ENCODE measurements around the gene TYW1B.
"Not testable (repeated sequence)": the region's sequence is repeated elsewhere in the genome, so short reads cannot be mapped to it uniquely, and the experiment has no call there.

TYW1B gene

GRCh38 chr7:72584576-72584975 lies 243.4 kb downstream of the TYW1B start:
- not testable (repeated sequence) for H3K27ac Mint-ChIP-seq; H3K4me1 Mint-ChIP-seq; H3K27me3 Mint-ChIP-seq; H3K4me3 Mint-ChIP-seq; ATAC-seq (replicated peaks); DNase-seq
- H3K36me3 Mint-ChIP-seq = peaks cover 39 to 54% of the 10 kb centered on the region in 2 donors
- H3K9me3 Mint-ChIP-seq = peaks cover 9 to 13% of the 10 kb centered on the region in 2 donors

- ATAC-seq (replicated peaks); H3K27me3 Mint-ChIP-seq; H3K27ac Mint-ChIP-seq; DNase-seq; H3K4me3 Mint-ChIP-seq; H3K4me1 Mint-ChIP-seq: not testable (repeated sequence)
- Mint-ChIP-seq H3K9me3 (peaks cover 9 to 13% of the 10 kb centered on the region in 2 donors), H3K36me3 (peaks cover 33 to 52% of the 10 kb centered on the region in 2 donors)
Observed at GRCh38 chr7:72583620-72584361, 244.2 kb downstream of the TYW1B start.

GRCh38 chr7:72580142-72580770 lies 247.7 kb downstream of the TYW1B start:
- not testable (repeated sequence) for DNase-seq; H3K9me3 Mint-ChIP-seq; H3K4me1 Mint-ChIP-seq; H3K27me3 Mint-ChIP-seq; H3K27ac Mint-ChIP-seq; H3K4me3 Mint-ChIP-seq; ATAC-seq (replicated peaks)
- peaks cover 29 to 52% of the 10 kb centered on the region in 2 donors for H3K36me3 Mint-ChIP-seq

GRCh38 chr7:72577107-72577506 lies 250.9 kb downstream of the TYW1B start:
- H3K27me3 Mint-ChIP-seq = no peaks in the 10 kb centered on the region
- no peaks in the 10 kb centered on the region for H3K9me3 Mint-ChIP-seq
- no peak overlapping the region for H3K27ac Mint-ChIP-seq
- H3K4me3 Mint-ChIP-seq = no peak overlapping the region
- no peak for DNase-seq
- ATAC-seq (replicated peaks) = no peak
- H3K36me3 Mint-ChIP-seq = peaks cover 17 to 43% of the 10 kb centered on the region in 2 donors
- no peaks in the 10 kb centered on the region for H3K4me1 Mint-ChIP-seq

GRCh38 chr7:72561988-72562387 lies 266.0 kb downstream of the TYW1B start:
- not testable (repeated sequence) for DNase-seq; ATAC-seq (replicated peaks); H3K4me3 Mint-ChIP-seq; H3K27ac Mint-ChIP-seq; H3K36me3 Mint-ChIP-seq; H3K4me1 Mint-ChIP-seq; H3K27me3 Mint-ChIP-seq
- peaks cover 14 to 15% of the 10 kb centered on the region in 2 donors for H3K9me3 Mint-ChIP-seq

- not testable (repeated sequence) for ATAC-seq (replicated peaks); H3K27me3 Mint-ChIP-seq; DNase-seq; H3K4me3 Mint-ChIP-seq; H3K4me1 Mint-ChIP-seq; H3K27ac Mint-ChIP-seq; H3K36me3 Mint-ChIP-seq
- H3K9me3 Mint-ChIP-seq = peaks cover 10 to 13% of the 10 kb centered on the region in 2 donors
Observed at GRCh38 chr7:72559546-72559945, 268.5 kb downstream of the TYW1B start.

GRCh38 chr7:72556733-72557132 lies 271.3 kb downstream of the TYW1B start:
- not testable (repeated sequence) for DNase-seq; H3K36me3 Mint-ChIP-seq; H3K27me3 Mint-ChIP-seq; H3K4me1 Mint-ChIP-seq; ATAC-seq (replicated peaks); H3K27ac Mint-ChIP-seq; H3K4me3 Mint-ChIP-seq
- H3K9me3 Mint-ChIP-seq = peaks cover 9 to 18% of the 10 kb centered on the region in 2 donors

- H3K9me3 Mint-ChIP-seq = peaks cover 6 to 11% of the 10 kb centered on the region in 2 donors
- not testable (repeated sequence) for H3K4me1 Mint-ChIP-seq; ATAC-seq (replicated peaks); H3K36me3 Mint-ChIP-seq; H3K27ac Mint-ChIP-seq; H3K4me3 Mint-ChIP-seq; H3K27me3 Mint-ChIP-seq; DNase-seq
Observed at GRCh38 chr7:72555238-72555637, 272.8 kb downstream of the TYW1B start.

- not testable (repeated sequence) for ATAC-seq (replicated peaks); H3K36me3 Mint-ChIP-seq; H3K4me3 Mint-ChIP-seq; H3K4me1 Mint-ChIP-seq; H3K27me3 Mint-ChIP-seq; H3K27ac Mint-ChIP-seq; DNase-seq
- H3K9me3 Mint-ChIP-seq = peaks cover 6 to 11% of the 10 kb centered on the region in 2 donors
Observed at GRCh38 chr7:72554401-72554800, 273.6 kb downstream of the TYW1B start.

GRCh38 chr7:72550454-72550853 lies 277.5 kb downstream of the TYW1B start:
- not testable (repeated sequence) for H3K27me3 Mint-ChIP-seq; DNase-seq; H3K4me3 Mint-ChIP-seq; H3K4me1 Mint-ChIP-seq; ATAC-seq (replicated peaks); H3K27ac Mint-ChIP-seq; H3K36me3 Mint-ChIP-seq
- peaks cover 7 to 11% of the 10 kb centered on the region in 2 donors for H3K9me3 Mint-ChIP-seq

GRCh38 chr7:72546586-72547237 lies 281.3 kb downstream of the TYW1B start:
- not testable (repeated sequence) for H3K36me3 Mint-ChIP-seq; H3K4me1 Mint-ChIP-seq; H3K9me3 Mint-ChIP-seq; ATAC-seq (replicated peaks); H3K4me3 Mint-ChIP-seq; H3K27me3 Mint-ChIP-seq; DNase-seq; H3K27ac Mint-ChIP-seq

- H3K27ac Mint-ChIP-seq; H3K4me1 Mint-ChIP-seq; ATAC-seq (replicated peaks); H3K4me3 Mint-ChIP-seq; DNase-seq; H3K36me3 Mint-ChIP-seq; H3K27me3 Mint-ChIP-seq; H3K9me3 Mint-ChIP-seq: not testable (repeated sequence)
Observed at GRCh38 chr7:72544531-72544930, 283.5 kb downstream of the TYW1B start.

- no peaks in the 10 kb centered on the region for H3K36me3 Mint-ChIP-seq
- H3K27ac Mint-ChIP-seq = no peak overlapping the region
- H3K9me3 Mint-ChIP-seq = no peaks in the 10 kb centered on the region
- DNase-seq (no peak), ATAC-seq (replicated peaks) (no peak)
- H3K4me1 Mint-ChIP-seq = no peaks in the 10 kb centered on the region
- peaks cover 0 to 5% of the 10 kb centered on the region in 2 donors for H3K27me3 Mint-ChIP-seq
- no peak overlapping the region for H3K4me3 Mint-ChIP-seq
Observed at GRCh38 chr7:72540923-72541322, 287.1 kb downstream of the TYW1B start.

- Mint-ChIP-seq H3K36me3 (no peaks in the 10 kb centered on the region), H3K9me3 (no peaks in the 10 kb centered on the region), H3K27ac (no peak overlapping the region), H3K4me3 (no peak overlapping the region), H3K27me3 (peaks cover 0 to 5% of the 10 kb centered on the region in 2 donors), H3K4me1 (no peaks in the 10 kb centered on the region)
- no peak for DNase-seq
- ATAC-seq (replicated peaks) = no peak
Observed at GRCh38 chr7:72540106-72540611, 287.8 kb downstream of the TYW1B start.

Data from stimulated activated naive B cell treated with anti-CD40 and anti-IgM and Interleukin-4, amounts not matched to agents 10 μg/mL and 1 μg/mL and 100 μg/mL, for 72 hours (primary cell).